ENCODE results near the gene MZT2B. TPM values are rescaled to one million over a fixed set of nuclear protein-coding genes. Genes with fewer than 3 reads are reported as not detected.
A peak's percentile ranks its signal among the peaks of the same experiment; 100 is the strongest.
"Not testable (repeated sequence)": the region's sequence is repeated elsewhere in the genome, so short reads cannot be mapped to it uniquely, and the experiment has no call there.

The MZT2B gene
- total RNA-seq, 3 donors from 2014 or later, result 91.0 to 99.9 (median 97.3) TPM

GRCh38 chr2:130141645-130142370, 40.3 kb upstream of the MZT2B start:
- H3K27me3 ChIP-seq; intact Hi-C loops (cut with DNase I; ENCODE audit: low total_unique reads); H3K4me1 ChIP-seq; H3K36me3 ChIP-seq; DNase-seq (ENCODE audit: low spot score in 2 of 2); H3K4me3 ChIP-seq; H3K27ac ChIP-seq; H3K9me3 ChIP-seq: not testable (repeated sequence)

GRCh38 chr2:130142396-130143265, 39.4 kb upstream of the MZT2B start:
- H3K27ac ChIP-seq; H3K4me1 ChIP-seq; H3K36me3 ChIP-seq; H3K9me3 ChIP-seq; intact Hi-C loops (cut with DNase I; ENCODE audit: low total_unique reads); H3K4me3 ChIP-seq; H3K27me3 ChIP-seq: not testable (repeated sequence)
- peak in 1 of 2 donors; percentile 7 for DNase-seq (ENCODE audit: low spot score in 2 of 2)

- H3K27ac ChIP-seq; intact Hi-C loops (cut with DNase I; ENCODE audit: low total_unique reads); H3K36me3 ChIP-seq; H3K4me1 ChIP-seq; H3K9me3 ChIP-seq; H3K27me3 ChIP-seq: not testable (repeated sequence)
- H3K4me3 ChIP-seq, result peak overlapping the region in 2 of 3 donors; percentile 44 to 57
- DNase-seq (ENCODE audit: low spot score in 2 of 2), result peak in 1 of 2 donors; percentile 4
Observed at GRCh38 chr2:130143266-130144039, 38.6 kb upstream of the MZT2B start.

GRCh38 chr2:130145006-130145414, 37.1 kb upstream of the MZT2B start, which contains the start of gene CCDC74B:
CCDC74B (minus strand) TSS chr2:130145112; CDS start chr2:130144996, 116 bp downstream.
- H3K9me3 ChIP-seq; H3K4me1 ChIP-seq; H3K27ac ChIP-seq; H3K36me3 ChIP-seq; intact Hi-C loops (cut with DNase I; ENCODE audit: low total_unique reads); H3K27me3 ChIP-seq: not testable (repeated sequence)
- peak in 1 of 2 donors; percentile 21 for DNase-seq (ENCODE audit: low spot score in 2 of 2)
- peak within 1 kb of the TSS; percentile 23 to 57 (median 44) for H3K4me3 ChIP-seq

- H3K36me3 ChIP-seq; H3K9me3 ChIP-seq; H3K4me3 ChIP-seq; H3K27ac ChIP-seq; H3K4me1 ChIP-seq; H3K27me3 ChIP-seq; intact Hi-C loops (cut with DNase I; ENCODE audit: low total_unique reads); DNase-seq (ENCODE audit: low spot score in 2 of 2): not testable (repeated sequence)
Observed at GRCh38 chr2:130148515-130148914, 33.5 kb upstream of the MZT2B start.

GRCh38 chr2:130150181-130151144, 31.6 kb upstream of the MZT2B start:
- DNase-seq (ENCODE audit: low spot score in 2 of 2), result no peak
- no peaks in the 10 kb centered on the region for H3K4me1 ChIP-seq
- no peak overlapping the region for H3K27ac ChIP-seq
- TF ChIP-seq POLR2AphosphoS5 (IDR thresholded peaks at IDR 0.05) (no peak), CTCF (IDR thresholded peaks at IDR 0.05) (no peak), POLR2A (IDR thresholded peaks at IDR 0.05) (no peak)
- H3K36me3 ChIP-seq, result no peaks in the 10 kb centered on the region
- H3K27me3 ChIP-seq, result no peaks in the 10 kb centered on the region
- intact Hi-C loops (cut with DNase I; ENCODE audit: low total_unique reads), result no loop called here
- no peaks in the 10 kb centered on the region for H3K9me3 ChIP-seq
- no peak overlapping the region for H3K4me3 ChIP-seq

GRCh38 chr2:130151145-130151512, 30.9 kb upstream of the MZT2B start:
- H3K9me3 ChIP-seq; H3K4me1 ChIP-seq; H3K27me3 ChIP-seq; H3K4me3 ChIP-seq; DNase-seq (ENCODE audit: low spot score in 2 of 2); H3K27ac ChIP-seq; H3K36me3 ChIP-seq; intact Hi-C loops (cut with DNase I; ENCODE audit: low total_unique reads): not testable (repeated sequence)

GRCh38 chr2:130152136-130152815, 29.8 kb upstream of the MZT2B start:
- H3K27me3 ChIP-seq; DNase-seq (ENCODE audit: low spot score in 2 of 2); H3K27ac ChIP-seq; H3K4me3 ChIP-seq; H3K36me3 ChIP-seq; intact Hi-C loops (cut with DNase I; ENCODE audit: low total_unique reads); H3K9me3 ChIP-seq; H3K4me1 ChIP-seq: not testable (repeated sequence)
